ENCODE measurements around the gene RPS6KC1. TPM values are rescaled to one million over a fixed set of nuclear protein-coding genes. Genes with fewer than 3 reads are reported as not detected.
A peak's percentile ranks its signal among the peaks of the same experiment; 100 is the strongest.

RPS6KC1 gene
- total RNA-seq, 3 donors from 2014 or later (not counting 1 experiment from before 2014, with no cell fraction given), result 19.6 to 32.7 (median 24.1) TPM

GRCh38 chr1:213106298-213106697 is 55.3 kb downstream of the RPS6KC1 start:
- H3K4me1 Mint-ChIP-seq, result peaks cover 12 to 13% of the 10 kb centered on the region in 2 donors
- TF ChIP-seq CTCF (IDR thresholded peaks at IDR 0.05), result no peak
- DNase-seq, result no peak
- WGBS (ENCODE audit: insufficient coverage), result 100% methylated on average over 1 of the region's 1 CpG
- H3K27ac Mint-ChIP-seq, result no peak overlapping the region
- H3K9me3 Mint-ChIP-seq, result no peaks in the 10 kb centered on the region
- H3K36me3 Mint-ChIP-seq, result no peaks in the 10 kb centered on the region
- ATAC-seq, result no peak
- H3K27me3 Mint-ChIP-seq (ENCODE audit: low read depth in 2 of 2), result no peaks in the 10 kb centered on the region
- Histone ChIP-seq H3K4me1 (ENCODE audit: control insufficient read depth, insufficient read depth, low read length) (peaks cover 3% of the 10 kb centered on the region), H3K27ac (ENCODE audit: low read length) (no peak overlapping the region), H3K9me3 (ENCODE audit: control insufficient read depth, insufficient read depth, low read length) (no peaks in the 10 kb centered on the region), H3K4me3 (ENCODE audit: low read length) (no peak overlapping the region), H3K27me3 (ENCODE audit: control insufficient read depth, insufficient read depth, low read length) (no peaks in the 10 kb centered on the region), H3K36me3 (ENCODE audit: control insufficient read depth, insufficient read depth, low read length) (peaks cover 2% of the 10 kb centered on the region)
- intact Hi-C loops (cut with micrococcal nuclease), result no loop called here
- H3K4me3 Mint-ChIP-seq, result no peak overlapping the region

GRCh38 chr1:213107613-213108012 is 56.6 kb downstream of the RPS6KC1 start:
- H3K4me1 ChIP-seq (ENCODE audit: control insufficient read depth, insufficient read depth, low read length), result peaks cover 3% of the 10 kb centered on the region
- ATAC-seq, result no peak
- no peaks in the 10 kb centered on the region for H3K36me3 Mint-ChIP-seq
- no peaks in the 10 kb centered on the region for H3K9me3 Mint-ChIP-seq
- no peak for DNase-seq
- TF ChIP-seq CTCF (IDR thresholded peaks at IDR 0.05), result no peak
- no peaks in the 10 kb centered on the region for H3K27me3 Mint-ChIP-seq (ENCODE audit: low read depth in 2 of 2)
- H3K4me1 Mint-ChIP-seq, result peaks cover 13 to 14% of the 10 kb centered on the region in 2 donors
- WGBS (ENCODE audit: insufficient coverage), result 93% methylated on average over 2 of the region's 2 CpGs
- intact Hi-C loops (cut with micrococcal nuclease), result no loop called here
- no peak overlapping the region for H3K27ac Mint-ChIP-seq
- H3K27ac ChIP-seq (ENCODE audit: low read length), result no peak overlapping the region
- H3K36me3 ChIP-seq (ENCODE audit: control insufficient read depth, insufficient read depth, low read length), result peaks cover 2% of the 10 kb centered on the region
- H3K4me3 ChIP-seq (ENCODE audit: low read length), result no peak overlapping the region
- H3K9me3 ChIP-seq (ENCODE audit: control insufficient read depth, insufficient read depth, low read length), result no peaks in the 10 kb centered on the region
- H3K27me3 ChIP-seq (ENCODE audit: control insufficient read depth, insufficient read depth, low read length), result no peaks in the 10 kb centered on the region
- no peak overlapping the region for H3K4me3 Mint-ChIP-seq

GRCh38 chr1:213110349-213111300 is 59.6 kb downstream of the RPS6KC1 start:
- H3K4me3 ChIP-seq (ENCODE audit: low read length), result no peak overlapping the region
- H3K27me3 ChIP-seq (ENCODE audit: control insufficient read depth, insufficient read depth, low read length), result no peaks in the 10 kb centered on the region
- WGBS (ENCODE audit: insufficient coverage), result 42% methylated on average over 4 of the region's 4 CpGs
- H3K4me1 ChIP-seq (ENCODE audit: control insufficient read depth, insufficient read depth, low read length), result peaks cover 3% of the 10 kb centered on the region
- intact Hi-C loops (cut with micrococcal nuclease), result no loop called here
- Mint-ChIP-seq H3K27ac (peak overlapping the region; percentile 63 to 64), H3K27me3 (ENCODE audit: low read depth in 2 of 2) (no peaks in the 10 kb centered on the region), H3K36me3 (no peaks in the 10 kb centered on the region), H3K9me3 (no peaks in the 10 kb centered on the region), H3K4me3 (no peak overlapping the region), H3K4me1 (peaks cover 16 to 18% of the 10 kb centered on the region in 2 donors)
- DNase-seq, result peak in 1 of 2 donors; percentile 6
- ATAC-seq, result no peak
- TF ChIP-seq CTCF (IDR thresholded peaks at IDR 0.05), result no peak
- no peaks in the 10 kb centered on the region for H3K9me3 ChIP-seq (ENCODE audit: control insufficient read depth, insufficient read depth, low read length)
- peaks cover 2% of the 10 kb centered on the region for H3K36me3 ChIP-seq (ENCODE audit: control insufficient read depth, insufficient read depth, low read length)
- no peak overlapping the region for H3K27ac ChIP-seq (ENCODE audit: low read length)

All from natural killer cell (primary cell).